Renal pelvis (tissue), 12 donors: ENCODE data around the gene WDR12. TPM values are rescaled to one million over a fixed set of nuclear protein-coding genes. Genes with fewer than 3 reads are reported as not detected.
A peak's percentile ranks its signal among the peaks of the same experiment; 100 is the strongest.
"Not testable (repeated sequence)": the region's sequence is repeated elsewhere in the genome, so short reads cannot be mapped to it uniquely, and the experiment has no call there.

Experiments used
- DNase-seq: peaks from one replicate; pipeline ENCODE4 v3.0.0-alpha.2; 2013
- long read RNA-seq, 16 experiments: transcript quantifications; one replicate each; lab custom pipeline, GENCODE V29; 2026
- polyA plus RNA-seq, 3 donors: library from polyadenylated mRNA; unstranded; fragments of 120-200 nt; gene quantifications; one replicate each; pipeline ENCODE4 v1.2.1, GENCODE V29; 2013; ENCODE audit not compliant: insufficient read length in 3 of 3

The WDR12 gene
- 100 to 1,000 TPM; 107 to 123 (median 114) TPM for polyA plus RNA-seq
- long read RNA-seq, donor 1, full-length matches to known transcripts = 10 of 10 reads
- long read RNA-seq, donor 1, partial matches to known transcripts = 0 of 10 reads
- long read RNA-seq, donor 1, other reads (novel, unspliced or antisense) = 0 of 10 reads
- long read RNA-seq, donor 2, full-length matches to known transcripts = 11 of 11 reads
- long read RNA-seq, donor 2, partial matches to known transcripts = 0 of 11 reads
- long read RNA-seq, donor 2, other reads (novel, unspliced or antisense) = 0 of 11 reads
- long read RNA-seq, donor 3, full-length matches to known transcripts = 11 of 11 reads
- long read RNA-seq, donor 3, partial matches to known transcripts = 0 of 11 reads
- long read RNA-seq, donor 3, other reads (novel, unspliced or antisense) = 0 of 11 reads
- long read RNA-seq, donor 4, full-length matches to known transcripts = 11 of 11 reads
- long read RNA-seq, donor 4, partial matches to known transcripts = 0 of 11 reads
- long read RNA-seq, donor 4, other reads (novel, unspliced or antisense) = 0 of 11 reads
- long read RNA-seq, donor 5, full-length matches to known transcripts = 5 of 5 reads
- long read RNA-seq, donor 5, partial matches to known transcripts = 0 of 5 reads
- long read RNA-seq, donor 5, other reads (novel, unspliced or antisense) = 0 of 5 reads
- long read RNA-seq, donor 6, full-length matches to known transcripts = 12 of 12 reads
- long read RNA-seq, donor 6, partial matches to known transcripts = 0 of 12 reads
- long read RNA-seq, donor 6, other reads (novel, unspliced or antisense) = 0 of 12 reads
- long read RNA-seq, donor 7, full-length matches to known transcripts = 11 of 11 reads
- long read RNA-seq, donor 7, partial matches to known transcripts = 0 of 11 reads
- long read RNA-seq, donor 7, other reads (novel, unspliced or antisense) = 0 of 11 reads
- long read RNA-seq, donor 8, full-length matches to known transcripts = 7 of 7 reads
- long read RNA-seq, donor 8, partial matches to known transcripts = 0 of 7 reads
- long read RNA-seq, donor 8, other reads (novel, unspliced or antisense) = 0 of 7 reads
- long read RNA-seq, donor 9, full-length matches to known transcripts = 13 of 13 reads
- long read RNA-seq, donor 9, partial matches to known transcripts = 0 of 13 reads
- long read RNA-seq, donor 9, other reads (novel, unspliced or antisense) = 0 of 13 reads
- long read RNA-seq, donor 10, full-length matches to known transcripts = 7 of 12 reads
- long read RNA-seq, donor 10, partial matches to known transcripts = 5 of 12 reads
- long read RNA-seq, donor 10, other reads (novel, unspliced or antisense) = 0 of 12 reads
- long read RNA-seq, donor 11, full-length matches to known transcripts = 10 of 10 reads
- long read RNA-seq, donor 11, partial matches to known transcripts = 0 of 10 reads
- long read RNA-seq, donor 11, other reads (novel, unspliced or antisense) = 0 of 10 reads
- long read RNA-seq, donor 12, full-length matches to known transcripts = 8 of 8 reads
- long read RNA-seq, donor 12, partial matches to known transcripts = 0 of 8 reads
- long read RNA-seq, donor 12, other reads (novel, unspliced or antisense) = 0 of 8 reads
- long read RNA-seq, donor 13, full-length matches to known transcripts = 4 of 4 reads
- long read RNA-seq, donor 13, partial matches to known transcripts = 0 of 4 reads
- long read RNA-seq, donor 13, other reads (novel, unspliced or antisense) = 0 of 4 reads
- long read RNA-seq, donor 14 = 0 reads
- long read RNA-seq, donor 15, full-length matches to known transcripts = 6 of 6 reads
- long read RNA-seq, donor 15, partial matches to known transcripts = 0 of 6 reads
- long read RNA-seq, donor 15, other reads (novel, unspliced or antisense) = 0 of 6 reads
- long read RNA-seq, donor 16, full-length matches to known transcripts = 11 of 11 reads
- long read RNA-seq, donor 16, partial matches to known transcripts = 0 of 11 reads
- long read RNA-seq, donor 16, other reads (novel, unspliced or antisense) = 0 of 11 reads

DNA sequence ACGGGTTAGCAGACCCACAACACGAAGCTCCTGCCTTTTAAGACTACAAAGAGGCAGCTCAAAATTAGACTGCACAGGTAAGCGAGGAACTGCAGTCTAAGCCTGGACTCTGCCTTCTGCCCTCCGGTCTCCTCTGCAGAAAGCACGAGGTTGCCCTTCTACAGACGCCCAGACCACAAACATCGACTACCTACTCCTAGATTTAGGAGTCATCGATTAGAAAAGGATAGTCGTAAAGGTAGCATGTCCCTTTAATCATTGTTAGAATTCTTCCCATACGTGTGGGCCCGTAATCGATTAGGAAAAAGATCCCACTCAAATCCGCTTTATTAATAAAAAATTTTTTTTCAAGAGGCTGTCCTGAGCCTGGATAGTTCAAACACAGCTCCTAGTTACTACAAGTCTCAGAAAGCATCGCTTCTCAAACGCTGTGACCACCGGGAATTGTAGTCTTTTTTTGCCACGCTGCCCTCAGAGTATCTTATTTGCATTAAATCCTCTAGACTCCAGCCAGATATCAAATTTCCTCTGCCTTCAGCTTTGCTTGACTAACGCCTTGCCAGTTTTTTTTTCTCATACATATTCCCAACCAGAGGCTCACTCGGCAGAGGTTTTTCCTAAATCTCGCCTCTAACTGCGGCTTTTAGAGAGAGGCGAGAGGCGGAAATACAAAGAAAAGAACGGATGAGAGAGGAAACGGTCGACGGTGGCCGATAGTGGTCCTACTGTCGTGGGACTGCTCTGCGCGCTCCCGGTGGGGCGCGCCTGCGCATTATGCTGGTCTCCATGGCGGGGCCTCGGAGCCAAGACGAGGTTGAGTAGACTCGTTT, at the start of gene WDR12, which contains the start of gene CARF:
TSS of gene WDR12 (minus strand) at position 162 of the 830 bp plus-strand sequence. CDS start 197 bp downstream, outside the sequence.
TSS of gene CARF (plus strand) at position 764 of the 830 bp plus-strand sequence. CDS start 29,628 bp downstream, outside the sequence.
- DNase-seq = peak; percentile 96

DNA sequence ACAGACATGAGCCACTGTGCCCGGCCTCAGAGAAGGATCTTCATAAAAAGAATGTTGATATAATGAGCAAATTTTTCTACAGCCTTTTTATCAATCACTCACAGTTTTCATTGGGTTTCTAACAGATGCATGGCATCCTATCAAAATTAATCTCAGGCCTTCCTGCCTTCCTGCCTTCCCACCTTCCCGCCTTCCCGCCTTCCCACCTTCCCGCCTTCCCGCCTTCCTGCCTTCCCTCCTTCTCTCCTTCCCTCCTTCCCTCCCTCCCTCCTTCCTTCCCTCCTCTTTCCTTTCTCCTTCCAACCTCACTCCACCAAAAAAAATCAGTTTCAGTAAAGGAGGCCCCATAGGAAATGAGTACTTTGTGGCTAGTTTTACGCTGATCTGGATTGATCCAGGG, 49.1 kb upstream of the WDR12 start:
- DNase-seq = no peak

DNA sequence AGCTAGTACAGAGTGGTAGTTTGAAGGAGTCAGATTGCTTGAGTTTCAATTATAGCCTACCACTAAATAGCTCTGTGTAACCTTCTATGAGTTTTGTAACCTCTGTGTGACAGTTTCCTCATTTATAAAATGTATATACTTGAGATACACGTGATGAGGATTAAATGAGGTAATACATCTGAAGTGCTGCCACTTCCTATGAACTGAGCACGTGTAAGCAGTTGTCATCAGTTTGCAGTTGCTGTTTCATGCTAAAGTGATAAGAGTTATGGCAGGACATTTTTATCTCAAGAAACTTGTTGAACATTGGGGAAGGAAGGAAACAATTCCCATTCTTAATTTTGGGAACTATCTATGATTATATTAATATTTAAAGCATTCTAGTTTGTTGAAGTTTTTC, 39.1 kb upstream of the WDR12 start:
- DNase-seq = no peak

DNA sequence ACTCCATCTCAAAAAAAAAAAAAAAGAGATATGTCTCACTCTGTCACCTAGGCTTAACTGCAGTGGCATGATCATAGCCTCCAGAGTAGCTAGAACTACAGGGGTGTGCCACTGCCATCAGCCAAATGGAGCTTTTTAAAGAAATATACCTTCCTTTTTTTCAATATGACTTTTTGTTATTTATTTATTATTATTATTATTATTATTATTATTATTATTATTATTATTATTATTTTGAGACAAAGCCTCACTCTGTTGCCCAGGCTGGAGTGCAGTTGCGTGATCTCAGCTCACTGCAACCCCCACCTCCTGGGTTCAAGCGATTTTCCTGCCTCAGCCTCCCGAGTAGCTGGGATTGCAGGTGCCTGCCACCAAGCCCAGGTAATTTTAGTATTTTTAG, 37.9 kb upstream of the WDR12 start:
- DNase-seq = not testable (repeated sequence)

DNA sequence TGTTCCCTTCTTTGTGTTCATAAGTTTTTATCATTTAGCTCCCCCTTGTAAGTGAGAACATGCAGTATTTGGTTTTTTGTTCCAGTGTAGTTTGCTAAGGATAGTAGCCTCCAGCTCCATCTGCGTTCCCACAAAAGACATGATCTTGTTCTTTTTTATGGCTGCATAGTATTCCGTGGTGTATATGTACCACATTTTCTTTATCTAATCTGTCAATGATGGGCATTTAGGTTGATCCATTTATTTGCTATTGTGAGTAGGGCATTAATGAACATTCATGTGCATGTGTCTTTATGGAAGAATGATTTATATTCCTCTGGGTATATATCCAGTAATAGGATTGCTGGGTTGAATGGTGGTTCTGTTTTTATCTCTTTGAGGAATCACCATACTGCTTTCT, 34.0 kb upstream of the WDR12 start:
- no peak for DNase-seq

DNA sequence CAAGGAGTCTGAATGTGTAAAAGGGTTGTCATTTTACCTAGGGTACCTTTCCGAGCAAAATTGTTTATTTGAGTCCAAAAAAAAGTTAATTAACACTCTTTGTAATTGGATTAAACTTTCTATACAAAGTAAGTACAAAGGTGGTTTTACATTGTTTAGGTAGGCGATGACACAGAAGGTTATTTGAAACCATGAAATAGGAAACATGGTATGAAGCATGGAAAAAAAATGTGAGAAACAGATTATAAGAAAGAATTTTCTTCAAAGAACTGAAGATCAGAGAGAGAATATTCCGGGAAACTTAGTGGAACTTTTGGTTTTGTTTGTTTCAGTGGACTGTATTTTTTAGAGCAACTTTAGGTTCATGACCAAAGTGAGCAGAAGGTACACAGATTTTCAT, 33.3 kb upstream of the WDR12 start:
- DNase-seq = no peak

DNA sequence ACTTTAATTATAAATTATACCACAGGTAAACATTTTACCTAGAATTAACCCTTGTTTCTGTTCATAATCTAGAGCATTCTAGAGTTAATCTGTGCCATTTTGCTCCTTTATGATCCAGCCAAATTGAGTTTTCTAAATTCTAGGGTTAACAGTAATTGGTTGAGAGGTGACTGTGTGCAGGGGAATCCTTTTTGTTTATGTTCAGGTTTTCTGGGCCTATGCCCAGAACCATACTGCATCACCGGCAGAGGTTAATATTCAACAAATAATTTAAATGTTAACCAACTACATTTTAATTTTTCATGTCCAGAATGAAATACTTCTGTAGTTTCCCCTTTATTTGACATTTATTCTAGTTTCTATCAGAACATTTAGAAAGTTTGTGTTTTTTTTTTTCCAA, 32.9 kb upstream of the WDR12 start:
- DNase-seq = no peak

DNA sequence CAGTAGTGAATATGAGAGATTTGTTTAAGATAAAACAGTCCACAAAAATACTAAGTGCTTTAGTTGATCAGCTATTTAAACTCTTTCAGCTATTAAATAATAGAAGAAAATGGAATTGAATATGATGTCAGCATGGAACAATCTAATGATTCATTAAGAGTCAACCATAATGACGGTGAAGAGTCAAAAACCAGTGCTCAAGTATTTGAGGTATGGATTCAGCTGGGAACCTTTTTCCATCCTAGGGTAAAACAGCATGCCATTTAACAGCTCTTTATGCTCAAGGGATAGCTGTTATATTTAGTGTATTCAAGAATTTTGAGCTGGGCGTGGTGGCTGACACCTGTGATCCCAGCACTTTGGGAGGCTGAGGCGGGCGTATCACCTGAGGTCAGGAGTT, 30.3 kb upstream of the WDR12 start:
- no peak for DNase-seq

DNA sequence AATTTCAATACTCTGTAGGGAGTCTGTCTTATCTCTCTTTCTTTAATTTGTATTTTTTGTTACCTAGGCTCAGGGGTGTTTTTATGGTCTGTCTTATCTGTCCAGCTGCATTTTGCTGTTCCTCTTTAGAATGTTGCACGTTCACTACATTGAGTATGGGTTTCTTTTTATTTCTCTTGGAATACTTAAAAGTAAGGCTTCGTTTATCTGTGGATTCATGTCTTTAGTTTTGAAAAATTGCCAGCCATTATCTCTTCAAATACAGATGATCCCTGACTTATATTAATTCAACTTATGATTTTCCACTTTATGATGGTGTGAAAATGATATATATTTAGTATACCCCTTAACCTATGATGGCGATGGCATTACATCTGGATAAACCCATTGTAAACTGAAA, 27.5 kb upstream of the WDR12 start:
- no peak for DNase-seq

DNA sequence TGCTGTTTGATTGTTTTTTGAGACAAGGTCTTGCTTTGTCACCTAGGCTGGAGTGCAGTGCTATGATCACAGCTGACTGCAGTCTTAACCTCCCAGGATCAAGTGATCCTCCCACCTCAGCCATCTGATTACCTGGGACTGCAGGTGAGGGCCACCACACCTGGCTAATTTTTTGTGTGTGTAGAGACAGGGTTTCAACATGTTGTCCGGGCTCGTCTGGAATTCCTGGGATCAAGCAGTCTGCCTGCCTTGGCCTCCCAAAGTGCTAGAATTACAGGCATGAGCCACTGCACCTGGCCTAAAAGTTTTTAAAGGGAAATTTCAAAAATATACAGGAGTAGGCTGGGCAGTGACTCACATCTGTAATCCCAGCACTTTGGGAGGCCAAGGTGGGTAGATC, 23.0 kb upstream of the WDR12 start:
- no peak for DNase-seq

DNA sequence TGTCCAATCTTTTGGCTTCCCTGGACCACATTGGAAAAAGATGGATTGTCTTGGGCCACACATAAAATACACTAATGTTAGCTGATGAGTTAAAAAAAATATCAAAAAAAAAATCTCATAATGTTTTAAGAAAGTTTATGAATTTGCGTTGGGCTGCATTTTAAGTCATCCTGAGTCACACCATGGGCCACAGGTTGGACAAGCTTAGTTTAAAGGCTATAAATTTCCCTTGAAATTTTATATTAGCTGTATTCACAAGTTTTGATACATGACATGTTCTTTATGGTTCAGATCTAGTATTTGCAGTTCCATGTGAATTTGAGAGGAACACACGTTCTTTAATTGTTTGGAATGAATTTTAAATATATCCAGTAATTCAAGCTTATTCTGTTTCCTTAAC, 22.5 kb upstream of the WDR12 start:
- no peak for DNase-seq

DNA sequence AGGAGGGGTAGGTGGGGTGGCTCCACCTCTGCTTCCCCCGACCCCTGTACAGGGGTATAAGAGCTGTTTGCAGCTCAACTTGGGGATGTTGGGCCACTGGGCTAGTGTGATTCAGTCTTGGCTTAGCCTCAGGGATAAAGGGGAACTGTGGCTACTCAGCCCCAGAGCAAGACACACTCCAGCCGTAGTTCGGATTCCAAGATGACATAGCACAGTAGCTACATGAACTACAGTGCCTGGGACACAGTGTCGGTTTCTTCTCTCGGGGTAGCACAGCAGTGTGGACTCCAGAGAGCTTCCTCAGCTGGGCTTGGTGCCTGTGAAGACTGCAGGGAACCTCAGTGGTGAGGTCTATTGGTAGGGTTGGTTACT, 21.7 kb upstream of the WDR12 start:
- DNase-seq = no peak

DNA sequence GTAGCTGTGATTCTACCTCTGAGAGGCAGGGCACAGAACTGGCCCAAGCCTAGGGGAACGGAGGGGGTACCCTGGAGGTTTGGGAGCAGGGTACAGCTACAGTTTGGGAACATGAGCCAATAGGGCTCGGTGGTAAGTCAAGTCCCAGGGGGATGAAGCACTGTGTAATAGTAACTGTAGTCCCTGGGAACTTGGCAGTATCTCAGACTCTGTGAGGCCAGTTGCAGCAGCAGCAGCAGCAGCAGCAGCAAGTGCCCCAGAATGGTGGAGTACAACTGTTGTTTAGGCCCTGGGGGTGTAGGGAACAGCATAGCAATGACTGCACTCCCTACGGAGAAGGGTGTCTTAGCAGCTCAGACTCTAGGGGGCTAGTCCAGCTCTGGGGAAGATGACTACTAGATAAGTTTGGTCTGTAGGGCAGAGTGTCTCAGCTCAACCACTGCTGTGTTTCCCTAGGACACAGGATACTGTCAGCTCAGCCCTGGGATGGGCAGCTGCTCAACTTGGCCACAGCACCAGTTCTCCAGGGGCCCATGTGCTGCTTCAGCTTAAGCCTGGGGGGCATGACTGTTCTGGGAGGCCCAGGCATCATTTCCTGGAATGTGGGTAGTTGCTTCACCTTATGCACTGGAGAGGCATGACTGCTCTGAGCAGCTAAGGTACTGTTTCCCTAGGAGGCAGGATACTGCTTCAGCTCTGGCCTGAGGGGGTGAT, 21.1 kb upstream of the WDR12 start:
- DNase-seq = no peak

DNA sequence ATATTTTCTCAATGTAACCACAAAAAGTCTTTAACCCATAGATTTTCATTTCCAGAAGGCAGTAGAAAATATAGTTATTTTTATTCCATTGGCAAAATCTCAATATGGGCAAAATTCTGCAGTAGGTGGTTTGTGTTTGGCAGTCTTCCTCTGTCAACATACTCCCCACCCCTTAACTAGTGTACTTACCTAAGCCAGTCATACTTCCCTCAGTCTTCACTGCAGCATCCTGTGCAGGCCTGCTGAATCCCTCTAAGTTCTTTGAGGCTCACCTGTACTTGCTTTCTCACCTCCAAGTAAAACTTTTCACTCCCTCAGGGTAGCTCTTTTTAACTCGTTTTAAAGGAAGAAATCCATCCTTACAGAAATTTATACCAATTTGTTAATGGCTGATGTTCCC, 7.4 kb upstream of the WDR12 start:
- no peak for DNase-seq

DNA sequence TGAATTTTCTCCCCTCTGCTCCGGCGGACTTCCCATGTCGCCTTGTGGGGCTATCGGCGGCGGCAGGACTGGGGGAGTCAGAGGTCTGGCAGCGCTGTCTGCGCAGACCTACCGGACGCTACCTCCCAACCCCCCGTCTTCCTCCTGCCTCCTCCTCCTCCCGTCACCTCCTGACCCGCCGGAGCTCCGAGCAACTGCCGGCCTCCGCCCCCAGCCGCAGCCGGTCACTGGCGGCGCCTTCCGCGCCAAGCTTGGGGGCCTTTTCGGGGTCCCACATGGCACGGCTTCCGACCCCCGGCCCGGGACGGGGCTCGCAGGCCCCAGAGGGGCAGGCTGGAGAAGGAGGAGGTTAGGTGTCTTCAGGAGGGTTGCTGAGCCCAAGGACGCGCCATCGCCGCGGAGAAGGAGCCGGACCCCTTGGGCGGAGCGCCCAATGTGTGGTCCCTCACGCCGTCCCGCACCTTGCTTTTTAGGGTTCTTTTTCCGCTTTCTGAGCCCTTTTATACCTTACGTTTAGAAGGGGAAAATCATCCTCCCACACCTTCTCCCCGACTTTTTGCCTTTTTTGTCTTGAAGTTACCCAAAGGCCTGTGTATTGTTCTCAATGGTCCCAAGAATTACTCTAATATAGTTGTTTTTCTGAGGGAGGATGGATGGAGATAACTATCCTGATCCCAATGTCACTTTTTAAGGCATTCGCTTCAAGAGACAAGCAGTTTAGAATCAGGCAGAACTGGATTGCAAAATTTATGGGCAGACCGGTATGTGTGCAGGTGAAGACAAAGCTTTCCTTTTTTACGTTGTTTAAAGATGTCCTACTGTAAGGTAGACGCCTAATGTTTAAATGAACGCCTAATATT, 1.1 kb upstream of the WDR12 start:
- peak; percentile 2 for DNase-seq

DNA sequence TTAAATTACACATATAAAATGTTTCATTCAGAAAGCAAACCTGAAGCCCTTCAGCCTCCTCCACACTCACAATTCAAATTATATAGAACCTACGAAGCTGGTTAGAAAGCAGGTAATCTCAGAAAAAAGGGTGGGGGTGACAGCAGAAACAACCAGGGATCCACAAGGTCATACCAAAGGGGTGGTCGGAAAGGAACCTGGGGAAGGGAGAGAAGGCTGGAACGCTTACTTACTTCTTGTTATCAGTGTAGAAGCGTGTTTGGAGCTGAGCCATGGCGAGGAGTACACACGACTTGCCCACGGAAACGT, 316 bp downstream of the WDR12 start:
- no peak for DNase-seq

DNA sequence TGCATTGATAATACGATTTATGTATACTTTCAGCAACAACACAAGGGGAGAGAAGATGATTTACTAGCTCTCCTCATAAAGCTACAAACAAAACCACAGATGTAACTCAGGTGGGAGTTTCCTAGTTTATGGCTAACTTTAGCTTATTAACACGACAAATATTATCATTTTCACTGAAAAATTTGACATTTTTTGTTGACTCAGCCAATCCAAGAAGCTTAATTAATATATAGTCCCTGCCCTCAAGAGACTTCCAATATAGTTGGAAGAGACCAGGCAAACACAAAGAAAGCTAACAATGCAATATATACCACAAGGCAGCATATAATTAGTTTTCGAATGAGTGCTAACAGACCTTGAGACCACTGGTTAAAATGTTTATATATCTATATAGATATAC, 775 bp downstream of the WDR12 start:
- DNase-seq = no peak

DNA sequence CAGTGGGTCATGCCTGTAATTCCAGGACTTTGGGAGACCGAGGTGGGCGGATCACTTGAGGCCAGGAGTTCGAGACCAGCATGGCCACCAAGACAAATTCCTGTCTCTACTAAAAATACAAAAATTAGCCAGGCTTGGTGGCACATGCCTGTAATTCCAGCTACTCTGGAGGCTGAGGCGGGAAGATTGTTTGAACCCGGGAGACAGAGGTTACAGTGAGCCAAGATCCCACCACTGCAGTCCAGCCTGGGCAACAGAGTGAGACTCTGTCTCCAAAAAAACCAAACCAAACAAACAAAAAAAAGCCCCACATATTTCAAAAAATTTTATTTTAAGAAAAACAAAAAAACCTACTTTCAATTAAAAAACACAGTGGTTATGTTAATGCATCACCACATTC, 1.2 kb downstream of the WDR12 start:
- DNase-seq = not testable (repeated sequence)
